ENCODE data around the gene FMNL2.

Gene FMNL2

DNA sequence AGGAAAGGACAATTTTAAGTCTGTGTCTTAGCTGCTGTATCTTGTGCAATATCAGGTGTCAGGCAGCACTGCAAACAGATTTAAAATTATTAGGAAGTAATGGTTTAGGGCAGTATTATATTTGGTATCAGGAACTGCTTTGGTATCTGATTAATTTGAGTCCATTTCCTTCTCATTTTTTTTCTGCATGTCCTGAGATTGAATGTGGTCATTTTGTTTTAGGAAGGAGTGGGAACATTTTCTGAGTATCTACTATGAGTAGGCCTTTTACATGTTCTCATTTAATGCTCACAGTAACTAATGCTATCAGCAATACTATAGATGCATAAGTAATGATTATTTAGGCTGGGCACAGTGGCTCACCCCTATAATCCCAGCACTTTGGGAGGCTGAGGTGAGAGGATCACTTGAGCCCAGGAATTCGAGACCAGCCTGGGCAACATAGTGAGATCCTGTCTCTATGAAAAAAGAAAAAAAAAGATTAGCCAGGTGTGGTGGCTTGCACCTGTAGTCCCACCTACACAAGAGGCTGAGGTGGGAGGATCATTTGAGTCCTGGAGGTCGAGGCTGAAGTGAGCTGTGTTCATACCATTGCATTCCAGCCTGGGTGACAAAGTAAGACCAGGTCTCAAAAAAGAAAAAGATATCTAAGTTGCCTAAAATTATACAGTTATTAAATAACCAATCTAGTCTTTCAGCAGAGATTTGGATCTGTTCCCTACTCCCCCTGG lies 4.7 kb downstream of the FMNL2 start:
- DNase-seq (ENCODE audit: low spot score), result no peak

DNA sequence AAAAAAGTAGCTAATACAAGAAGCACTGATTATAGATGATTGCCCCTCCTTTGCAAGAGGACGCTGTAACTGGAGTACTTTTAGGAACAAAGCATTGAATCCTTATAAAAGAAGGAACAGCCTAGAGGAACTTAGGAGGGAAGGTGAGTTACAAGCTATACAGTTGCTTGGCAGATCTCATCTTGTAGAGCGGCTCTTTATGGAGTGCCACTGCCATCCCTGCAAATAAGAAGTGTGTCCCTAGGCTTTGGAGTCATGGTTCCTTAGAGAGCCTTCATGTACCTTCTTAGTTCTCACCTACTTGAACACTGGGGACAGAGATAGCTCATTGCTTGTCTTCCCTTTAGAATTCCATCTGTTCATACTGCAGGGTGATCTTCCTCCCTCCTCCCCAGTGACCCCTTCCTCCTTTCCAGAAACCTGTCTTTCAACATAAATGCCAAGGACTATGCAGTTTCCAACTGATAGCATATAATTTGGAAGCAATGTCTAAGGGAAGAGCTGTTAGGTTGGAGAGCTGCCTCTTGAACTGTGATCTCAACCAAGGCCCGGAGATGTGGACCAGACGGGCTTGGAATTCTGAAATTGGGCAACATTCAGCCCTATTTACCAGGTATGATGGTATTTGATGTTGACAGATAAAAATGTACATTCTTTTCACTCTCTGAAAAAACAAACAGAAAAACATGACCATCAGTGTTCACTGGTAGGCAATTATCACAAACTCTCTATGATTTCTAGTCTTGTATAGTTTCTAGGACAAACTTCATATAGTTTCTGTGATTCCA lies 7.5 kb downstream of the FMNL2 start:
- DNase-seq (ENCODE audit: low spot score), result no peak

DNA sequence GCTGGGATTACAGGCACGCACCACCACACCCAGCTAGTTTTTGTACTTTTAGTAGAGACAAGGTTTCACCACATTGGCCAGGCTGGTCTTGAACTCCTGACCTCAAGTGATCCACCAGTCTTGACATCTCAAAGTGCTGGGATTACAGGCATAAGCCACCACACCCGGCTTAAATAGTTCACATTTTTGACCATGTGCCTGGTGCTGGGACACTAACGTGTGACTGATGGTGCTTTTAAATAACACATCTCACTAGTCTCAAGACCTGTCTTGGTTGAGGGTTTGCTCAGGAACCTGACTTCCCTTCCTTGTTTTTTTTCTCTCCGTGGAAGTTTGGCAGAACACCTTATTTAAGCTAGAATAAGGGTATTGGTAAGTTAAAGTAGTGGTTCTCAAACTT lies 8.5 kb downstream of the FMNL2 start:
- DNase-seq (ENCODE audit: low spot score), result no peak

GRCh38 chr2:152344579-152345195 lies 9.7 kb downstream of the FMNL2 start:
- no peak for DNase-seq (ENCODE audit: low spot score)

DNA sequence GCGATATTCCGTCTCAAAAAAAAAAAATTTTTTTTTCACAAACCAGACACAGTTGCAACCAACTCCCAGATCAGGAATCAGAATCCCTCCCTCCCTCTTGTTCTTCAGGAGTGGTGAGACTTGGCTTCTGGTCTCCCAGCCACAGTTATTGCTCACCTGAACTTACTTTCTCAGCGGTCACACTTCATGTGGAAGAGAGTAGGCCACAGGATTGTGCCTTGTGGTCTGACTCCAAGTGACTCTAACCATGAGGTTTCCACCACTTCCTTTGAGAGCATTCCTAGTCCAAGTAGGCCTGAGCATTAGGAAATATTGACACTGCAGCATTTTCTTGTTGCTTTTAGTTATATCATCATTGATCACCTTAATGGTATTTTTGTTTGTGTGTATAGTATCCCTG lies 12.1 kb downstream of the FMNL2 start:
- DNase-seq (ENCODE audit: low spot score), result no peak

- no peak for DNase-seq (ENCODE audit: low spot score)
Observed at GRCh38 chr2:152348388-152348787, 13.4 kb downstream of the FMNL2 start.

GRCh38 chr2:152349416-152349815 lies 14.4 kb downstream of the FMNL2 start:
- DNase-seq (ENCODE audit: low spot score), result no peak

- no peak for DNase-seq (ENCODE audit: low spot score)
Observed at GRCh38 chr2:152350155-152350679, 15.2 kb downstream of the FMNL2 start.

DNA sequence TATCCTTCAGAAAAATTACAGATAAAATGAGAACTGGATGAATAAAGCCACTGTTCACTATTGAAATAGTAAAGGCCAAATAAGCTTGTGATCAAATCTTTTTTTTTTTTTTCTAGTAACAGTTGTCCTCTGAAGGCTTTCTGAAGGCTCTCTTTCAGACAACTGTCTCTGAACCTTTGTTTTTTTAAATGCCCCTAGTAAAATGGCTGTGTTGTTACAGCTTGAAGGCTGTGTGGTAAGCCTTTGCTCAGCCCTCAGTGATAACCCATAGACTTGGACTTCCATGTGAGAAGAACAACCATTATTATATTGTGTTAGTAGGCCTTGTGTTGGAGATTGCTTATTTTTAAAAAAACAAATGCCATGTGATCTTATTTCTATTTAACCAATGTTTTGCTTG lies 17.6 kb downstream of the FMNL2 start:
- no peak for DNase-seq (ENCODE audit: low spot score)

DNA sequence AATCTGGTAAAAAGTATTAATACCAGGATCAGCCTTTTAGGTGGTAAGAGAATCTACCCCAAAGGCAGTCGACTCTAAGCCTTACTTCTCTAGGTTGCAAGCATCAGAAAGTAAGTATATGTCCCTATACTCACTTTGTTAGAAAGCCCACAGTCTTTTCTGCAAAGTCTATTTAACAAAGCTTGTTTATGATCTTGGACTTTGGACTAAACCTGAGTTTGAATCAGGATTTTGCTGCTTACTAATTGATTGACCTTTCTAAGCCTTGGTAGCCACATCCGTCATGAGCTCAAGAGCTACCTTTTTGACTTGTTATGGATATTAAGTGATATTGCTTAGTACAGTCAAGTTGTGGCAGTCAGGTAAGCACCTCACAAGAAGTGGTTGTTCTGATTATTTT lies 18.4 kb downstream of the FMNL2 start:
- DNase-seq (ENCODE audit: low spot score), result no peak

DNA sequence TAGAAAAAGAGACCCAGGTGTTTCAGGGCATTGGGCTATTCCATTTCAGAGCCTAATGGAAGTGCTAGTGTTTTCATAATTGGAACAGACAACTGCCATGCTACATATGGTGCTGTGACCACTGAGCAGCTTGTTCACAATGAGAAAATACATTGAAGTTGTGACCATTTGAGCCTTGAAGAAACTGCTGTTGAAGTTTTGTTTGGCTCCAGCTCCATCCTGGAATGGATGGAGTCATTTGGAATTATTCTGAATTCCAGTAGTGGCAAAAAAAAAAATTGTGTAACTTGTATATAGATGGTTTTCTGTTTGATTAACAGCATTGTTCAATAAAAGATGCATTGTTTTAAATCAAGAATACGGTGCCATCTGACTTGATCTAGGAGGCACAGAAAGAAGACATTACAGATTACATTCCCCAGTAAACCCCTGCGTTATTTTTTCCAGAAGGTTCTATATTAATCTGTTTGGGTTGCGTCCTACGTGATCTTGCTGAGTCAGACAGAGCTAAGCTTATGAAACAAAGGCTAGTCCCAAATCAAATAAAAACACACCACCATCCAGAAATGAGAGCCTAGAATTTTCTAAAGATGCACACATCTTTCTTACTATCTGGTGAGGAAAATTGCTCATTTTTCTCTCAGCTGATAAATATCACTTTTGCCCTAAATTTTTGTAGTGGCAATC lies 19.2 kb downstream of the FMNL2 start:
- no peak for DNase-seq (ENCODE audit: low spot score)

DNA sequence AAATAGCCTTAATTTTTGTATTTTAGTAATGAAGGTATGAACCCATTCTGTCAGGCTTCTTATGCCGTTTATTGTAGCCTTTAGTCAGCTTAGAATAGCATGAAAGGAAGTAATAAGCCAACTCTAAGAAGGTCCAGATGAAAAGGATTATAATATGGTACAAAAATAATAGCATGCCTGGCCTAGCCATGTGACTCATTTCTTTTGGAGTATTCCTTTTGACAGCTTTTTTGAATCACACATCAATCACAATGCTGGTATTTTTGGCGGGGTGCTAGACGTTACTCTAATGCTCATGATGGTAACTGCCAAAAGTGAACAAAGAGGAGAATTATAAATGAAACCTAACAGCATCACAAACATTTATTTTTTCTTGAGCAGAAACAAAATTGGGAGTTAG lies 19.9 kb downstream of the FMNL2 start:
- no peak for DNase-seq (ENCODE audit: low spot score)

DNA sequence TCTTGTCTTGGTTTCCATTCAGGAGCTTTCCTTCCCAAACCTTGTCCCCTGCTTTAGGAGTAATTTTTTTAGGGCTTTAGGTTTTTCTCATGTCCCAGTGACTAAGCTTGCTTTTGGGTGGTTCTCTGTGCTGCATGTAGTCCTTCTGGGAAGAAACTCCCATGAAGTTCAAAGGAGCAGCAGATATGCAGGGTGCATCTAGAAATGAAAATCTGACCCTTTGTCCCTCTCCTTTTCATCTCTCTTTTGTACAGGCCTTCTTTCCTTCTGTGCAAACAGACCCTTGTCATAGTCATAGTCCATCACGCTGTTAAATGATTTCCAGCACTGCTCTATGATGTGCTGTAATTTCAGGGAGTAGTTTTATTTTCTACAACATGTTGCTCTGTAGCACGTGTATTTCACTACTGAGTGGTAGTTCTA lies 20.4 kb downstream of the FMNL2 start:
- DNase-seq (ENCODE audit: low spot score), result no peak

DNA sequence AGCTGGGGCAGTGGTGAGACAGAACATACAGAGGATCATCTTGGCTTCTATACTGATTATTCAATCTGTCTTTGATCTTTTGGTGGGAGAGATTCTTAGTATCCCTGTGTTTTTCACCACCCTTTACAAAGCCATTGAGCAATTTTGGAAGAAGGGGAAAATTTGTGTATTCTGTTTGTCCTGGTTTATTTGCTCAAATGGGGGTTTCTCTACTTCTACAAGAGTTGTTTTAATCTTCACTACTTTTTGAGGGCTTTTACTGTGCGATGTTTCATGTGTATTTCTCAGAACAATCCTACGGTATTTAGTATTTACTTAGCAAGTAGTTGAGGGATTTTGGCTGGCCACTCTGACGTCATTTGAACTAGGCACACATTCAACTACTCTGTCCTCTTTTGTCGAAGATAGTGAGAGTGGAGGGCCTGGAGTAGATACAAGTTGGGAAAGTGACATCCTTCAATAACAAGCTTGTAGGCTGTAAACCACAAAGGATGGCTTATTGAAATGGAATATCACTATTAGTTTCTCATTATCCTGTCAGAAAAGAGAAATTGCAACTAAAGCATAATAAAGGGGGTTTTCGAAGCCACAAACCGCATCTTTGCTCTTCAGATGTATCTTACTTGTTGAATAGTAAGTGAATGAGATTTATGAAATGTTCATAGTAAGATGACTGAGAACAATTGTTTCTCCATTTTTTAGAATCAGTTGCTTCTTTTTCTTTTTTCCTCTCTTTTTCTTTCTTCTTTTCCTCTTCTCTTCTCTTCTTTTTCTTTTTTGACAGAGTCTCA lies 24.8 kb downstream of the FMNL2 start:
- no peak for DNase-seq (ENCODE audit: low spot score)

DNA sequence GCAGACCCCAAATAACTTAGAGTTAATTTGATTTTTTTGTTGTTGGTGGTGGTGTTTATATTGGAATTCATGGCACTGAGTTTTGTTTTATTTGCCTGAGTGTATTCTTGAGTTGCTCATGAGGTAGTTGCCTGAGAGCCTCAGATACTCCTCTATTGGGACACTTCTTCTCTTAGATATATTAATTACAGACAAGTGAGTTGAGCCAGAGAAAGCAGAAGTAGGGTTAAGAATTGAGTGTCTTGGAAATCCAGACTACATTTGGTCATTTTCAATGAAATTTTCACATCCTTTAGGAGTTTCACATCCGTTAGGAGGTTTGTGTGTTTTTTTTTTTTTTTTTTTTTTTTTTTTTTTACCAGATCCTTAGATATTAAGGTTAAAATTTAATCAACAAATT lies 29.0 kb downstream of the FMNL2 start:
- DNase-seq (ENCODE audit: low spot score), result no peak

GRCh38 chr2:152367547-152368390 lies 32.8 kb downstream of the FMNL2 start:
- no peak for DNase-seq (ENCODE audit: low spot score)

DNA sequence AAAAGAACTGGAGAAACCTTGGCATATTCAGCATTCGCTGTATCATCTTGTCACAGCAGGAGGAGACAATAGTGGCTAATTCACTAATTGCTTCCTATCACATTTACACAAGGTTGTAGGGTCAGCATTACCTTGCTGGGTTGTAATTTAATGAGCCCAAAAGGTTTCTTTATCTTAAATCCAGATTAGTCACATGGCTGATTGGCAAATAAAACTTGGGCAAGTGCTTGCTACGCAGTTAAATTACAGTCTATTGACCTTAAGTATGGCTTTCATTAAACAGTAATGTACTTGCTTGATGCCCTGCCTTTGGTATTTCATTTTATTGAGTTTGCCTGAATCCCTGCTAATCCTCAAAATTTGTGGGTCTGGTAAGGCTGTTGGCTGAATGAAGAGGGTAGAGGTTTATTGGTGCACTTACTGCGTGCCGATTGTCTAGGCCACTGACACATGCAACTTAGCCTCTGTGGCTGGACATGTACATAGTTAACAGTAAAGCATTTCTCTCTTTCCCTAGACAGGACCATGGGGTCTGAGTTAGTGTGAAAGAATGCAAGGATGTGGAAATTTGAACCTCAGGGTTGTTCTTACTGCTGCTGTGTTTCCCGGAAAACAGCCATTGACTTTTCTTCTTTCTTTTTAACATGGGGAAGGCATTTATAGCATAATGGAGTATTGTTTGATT lies 34.3 kb downstream of the FMNL2 start:
- no peak for DNase-seq (ENCODE audit: low spot score)

DNA sequence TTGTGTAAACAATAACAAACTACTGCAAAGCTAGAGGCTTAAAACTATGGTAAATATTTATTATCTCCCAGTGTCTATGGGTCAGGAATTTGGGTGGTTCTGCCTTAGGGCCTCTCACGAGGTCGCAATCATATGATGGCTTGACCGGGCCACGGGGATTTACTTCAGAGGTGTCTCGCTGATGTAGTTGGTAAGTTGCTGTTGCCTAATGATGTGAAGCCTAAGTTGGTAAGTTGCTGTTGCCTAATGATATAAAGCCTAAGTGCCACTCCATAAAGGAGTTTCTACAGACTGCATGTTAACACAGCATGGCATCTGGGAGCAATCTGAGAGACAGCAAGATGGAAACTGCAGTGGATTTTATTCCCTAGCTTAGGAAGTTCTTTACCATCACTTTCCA lies 35.8 kb downstream of the FMNL2 start:
- no peak for DNase-seq (ENCODE audit: low spot score)

DNA sequence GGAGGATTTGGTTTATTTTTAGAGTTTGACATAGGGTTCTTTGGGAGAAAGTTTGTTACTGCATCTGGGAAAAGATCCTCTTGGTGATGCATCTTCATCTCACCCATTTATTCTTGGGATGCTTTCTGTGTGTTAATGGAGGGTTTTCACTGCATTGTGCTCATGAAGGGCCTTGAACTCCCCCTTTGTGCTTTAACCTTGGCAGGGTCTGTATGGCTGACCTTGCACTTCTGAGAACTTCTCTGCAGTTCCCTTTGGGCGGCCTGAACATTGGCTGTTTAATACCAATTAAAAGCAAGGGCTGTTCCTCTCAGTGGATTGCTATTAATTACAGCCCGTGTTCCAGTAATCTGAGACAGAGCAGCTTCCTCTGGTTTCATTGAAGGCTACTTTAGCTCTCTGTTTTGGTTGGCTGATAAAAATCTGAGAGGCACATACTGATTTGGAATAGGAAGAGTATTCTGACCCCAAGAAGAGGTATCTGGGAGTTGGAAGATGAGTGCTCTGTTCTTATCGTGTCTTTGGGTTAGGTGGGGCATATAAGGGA lies 37.5 kb downstream of the FMNL2 start:
- DNase-seq (ENCODE audit: low spot score), result no peak

DNA sequence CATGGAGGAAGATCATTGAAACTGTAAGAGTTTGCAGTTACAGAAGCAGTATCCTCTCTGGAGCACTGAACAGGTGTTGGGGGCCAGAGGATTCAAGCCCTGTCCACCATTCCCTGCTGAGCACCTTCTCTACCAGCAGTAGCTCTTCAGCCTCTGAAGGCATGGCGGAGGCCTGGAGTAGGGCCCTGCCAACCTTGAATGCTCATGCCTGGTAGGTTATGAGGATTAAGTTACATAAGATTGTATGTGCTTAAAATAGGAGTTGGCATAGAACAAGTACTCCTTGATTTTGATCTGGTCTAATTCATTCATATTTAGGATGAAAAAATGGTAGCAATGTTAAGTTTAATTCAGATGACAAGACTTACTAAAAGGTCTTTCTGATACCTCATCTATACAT lies 40.2 kb downstream of the FMNL2 start:
- DNase-seq (ENCODE audit: low spot score), result no peak
